GM12878 (cell line): ENCODE data around the gene CA5A. TPM values are rescaled to one million over a fixed set of nuclear protein-coding genes. Genes with fewer than 3 reads are reported as not detected.

Source experiments
- BACH1 ChIP-seq: fragments of 450-650 bp; IDR thresholded peaks from 2 replicates; pipeline ENCODE4 v1.6.1; 2017; ENCODE audit warnings: mild to moderate bottlenecking, borderline replicate concordance
- CREM ChIP-seq: IDR thresholded peaks from 2 replicates; pipeline ENCODE4 v1.6.1; 2014; ENCODE audit warnings: antibody characterized with exemption, low read depth
- MAX ChIP-seq: IDR thresholded peaks from 2 replicates; pipeline ENCODE4 v1.6.1; 2012; ENCODE audit warnings: low read depth, low read length, improper control_type of control experiment
- NKRF ChIP-seq: fragments of 450-650 bp; conservative IDR thresholded peaks from 2 replicates; pipeline ENCODE4 v1.6.1; 2017; ENCODE audit warnings: mild to moderate bottlenecking, moderate library complexity
- NR2C1 ChIP-seq: fragments of 450-650 bp; IDR thresholded peaks from 2 replicates; pipeline ENCODE4 v1.6.1; 2017; ENCODE audit warnings: antibody characterized with exemption, mild to moderate bottlenecking, moderate library complexity
- POLR2A ChIP-seq: IDR thresholded peaks from 2 replicates; pipeline ENCODE4 v1.6.1; 2011; ENCODE audit warnings: low read depth, mild to moderate bottlenecking, low read length
- POLR2AphosphoS5 ChIP-seq: IDR thresholded peaks from 2 replicates; pipeline ENCODE4 v1.6.1; 2011; ENCODE audit warnings: mild to moderate bottlenecking, low read length, inconsistent platforms
- POU2F2 ChIP-seq: IDR thresholded peaks from 3 replicates; pipeline ENCODE4 v1.6.1; 2011; ENCODE audit warnings: low read depth, mild to moderate bottlenecking, low read length, borderline replicate concordance
- SMARCA5 ChIP-seq: fragments of 450-650 bp; IDR thresholded peaks from 2 replicates; pipeline ENCODE4 v1.6.1; 2017; ENCODE audit warnings: mild to moderate bottlenecking
- YY1 ChIP-seq: IDR thresholded peaks from 2 replicates; pipeline ENCODE4 v1.6.1; 2011; ENCODE audit warnings: low read depth, mild to moderate bottlenecking, low read length
- ZNF687 ChIP-seq: fragments of 450-650 bp; IDR thresholded peaks from 2 replicates; pipeline ENCODE4 v1.6.1; 2017; ENCODE audit warnings: mild to moderate bottlenecking, moderate library complexity
- polyA plus RNA-seq, 11 experiments: library from polyadenylated mRNA; depleted of rRNA in 4 of 11; unstranded in 6 of 11; stranded (reverse) in 5 of 11; fragments of >200 nt; fragmentation: Nextera tagmentation in 4 of 11; fragmentation: Illumina TruSeq in 1 of 11; extraction: Ambion mirVana in 4 of 11; extraction: Trizol in 1 of 11; gene quantifications; 1 replicate in 1 of 11; 2 replicates in 10 of 11; pipeline versions ENCODE4 v1.2.1 to v1.2.3, GENCODE V29; 2011 to 2016; ENCODE audit warnings: inconsistent platforms in 2 of 11, missing spikeins in 2 of 11, low read depth in 1 of 11
- total RNA-seq, 4 experiments: library from RNA; depleted of rRNA in 3 of 4; stranded (reverse); fragments of >200 nt in 3 of 4; fragmentation: Illumina TruSeq in 1 of 4; extraction: Trizol in 1 of 4; gene quantifications; 2 replicates each; pipeline versions ENCODE4 v1.2.1 to v1.2.3, GENCODE V29; 2013 to 2021

Gene CA5A
- total and polyA plus RNA-seq, 10 of the 15 experiments (the other 5 are each of a cell fraction or from before 2014, with no cell fraction given): not detected

GRCh38 chr16:87869061-87869878, 67.1 kb downstream of the CA5A start, which contains the start of gene SLC7A5 (continued):
- TF ChIP-seq SMARCA5 (peak; percentile 31; the same call in 1 of the 2 replicates), NR2C1 (peak; percentile 16; the same call in 1 of the 2 replicates), NKRF (peak; percentile 78), MAX (peak; percentile 75), POLR2AphosphoS5 (peak; percentile 65; the same call in 1 of the 2 replicates), POLR2A (peak; percentile 75), CREM (peak; percentile 9; the same call in 1 of the 2 replicates), POU2F2 (peak; percentile 75; the same call in 1 of the 3 replicates), ZNF687 (peak; percentile 74), BACH1 (peak; percentile 86), YY1 (peak; percentile 58)
